SKM-1 (cell line): ENCODE measurements around the gene FHOD1.

Experiments used
- DNase-seq: peaks from one replicate; lab custom pipeline; 2025; ENCODE audit not compliant: unreplicated experiment; lab: John Stamatoyannopoulos, UW

FHOD1 gene

DNA sequence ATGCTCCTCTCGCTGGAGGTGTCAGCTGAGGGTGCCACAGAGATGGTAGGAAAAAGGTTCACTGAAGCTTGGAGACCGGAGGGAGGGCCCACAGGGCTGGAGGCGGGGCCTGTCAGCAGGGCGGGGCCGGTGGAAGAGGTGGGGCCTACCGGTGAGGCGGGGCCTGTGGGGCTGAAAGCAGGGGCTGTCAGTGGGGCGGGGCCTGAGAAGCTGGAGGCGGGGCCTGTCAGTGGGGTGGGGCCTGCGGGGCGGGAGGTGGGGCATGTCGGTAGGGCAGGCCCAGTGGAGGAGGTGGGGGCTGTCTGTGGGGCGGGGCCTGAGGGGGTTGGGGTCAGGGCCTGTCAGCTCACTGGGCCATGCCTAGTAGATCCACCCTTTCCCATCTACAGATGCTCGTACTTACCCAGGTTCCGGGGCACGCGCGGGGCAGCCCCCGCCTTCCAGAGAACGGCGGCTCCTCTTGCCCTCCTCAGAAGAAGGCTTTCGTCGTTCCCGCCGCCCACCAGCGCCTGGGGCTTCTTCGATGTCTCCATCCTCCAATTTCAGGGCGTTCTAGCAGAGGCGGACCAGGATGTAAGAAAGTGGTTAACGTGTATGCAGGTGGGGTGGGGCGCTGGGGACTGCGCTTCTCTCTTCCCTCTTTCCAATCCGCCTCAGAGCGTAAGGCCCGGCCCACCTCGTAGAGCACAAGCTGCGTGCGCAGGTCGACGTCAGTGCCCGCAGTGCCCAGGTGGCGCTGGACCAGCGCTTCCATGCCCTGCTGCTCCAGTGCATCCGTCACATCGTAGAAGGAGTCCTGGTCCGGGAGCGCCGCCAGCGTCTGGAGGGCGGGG, 10.5 kb downstream of the FHOD1 start:
- no peak for DNase-seq

DNA sequence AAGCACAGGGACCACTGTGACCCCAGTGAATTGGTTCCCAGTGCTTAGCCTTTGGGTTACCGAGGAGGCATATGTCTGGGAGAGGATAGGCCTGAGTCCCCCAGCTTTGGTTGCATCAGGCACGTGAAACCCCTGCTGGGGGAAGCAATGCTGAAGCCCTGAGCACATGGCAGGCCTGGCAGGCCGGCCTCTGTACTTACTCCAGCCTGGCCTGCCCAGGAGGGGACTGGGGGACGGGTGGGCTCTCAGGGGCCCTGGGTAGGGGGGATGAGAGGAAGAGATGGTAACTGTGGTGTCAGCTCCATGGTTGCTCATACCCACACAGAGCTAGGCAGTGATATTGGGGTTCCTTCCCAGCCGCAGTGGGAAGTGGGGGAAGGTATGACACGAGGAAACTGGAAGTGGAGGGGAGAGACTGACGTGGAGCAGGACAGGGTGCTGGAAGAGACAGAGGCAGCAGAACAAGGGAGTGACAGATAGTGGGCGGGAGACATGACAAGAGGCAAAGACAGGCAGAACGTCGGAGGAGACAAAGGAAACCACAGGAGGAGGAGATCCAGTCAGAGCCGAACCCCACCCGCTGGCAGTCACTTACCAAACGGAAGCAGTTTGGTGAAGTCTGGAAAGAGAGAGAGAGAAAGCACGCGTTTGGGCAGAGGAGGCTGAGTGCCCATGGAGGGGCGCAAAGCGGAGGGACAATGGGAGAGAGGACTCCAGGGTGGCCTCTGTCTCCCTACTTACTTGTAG, 11.3 kb downstream of the FHOD1 start:
- DNase-seq = no peak

DNA sequence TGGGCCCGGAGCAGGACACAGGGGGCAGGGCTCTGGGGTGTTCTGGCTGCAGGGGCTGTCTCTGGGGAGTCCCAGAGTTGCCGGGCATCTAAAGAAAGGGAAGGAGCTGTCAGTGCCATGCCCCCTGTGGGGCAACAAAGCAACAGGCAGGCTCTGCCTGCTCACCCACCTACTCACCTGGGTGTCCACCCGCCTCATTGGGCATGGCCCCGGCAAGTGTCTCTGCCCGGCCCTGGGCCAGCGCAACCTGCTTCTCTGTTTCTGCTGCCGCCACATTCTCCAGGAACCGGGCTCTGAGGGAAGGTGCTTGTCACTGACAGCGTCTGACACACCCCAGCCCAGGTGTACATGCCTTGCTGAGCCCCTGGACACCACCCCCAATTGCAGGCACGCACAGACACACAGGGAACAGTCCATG, 13.1 kb downstream of the FHOD1 start:
- no peak for DNase-seq

DNA sequence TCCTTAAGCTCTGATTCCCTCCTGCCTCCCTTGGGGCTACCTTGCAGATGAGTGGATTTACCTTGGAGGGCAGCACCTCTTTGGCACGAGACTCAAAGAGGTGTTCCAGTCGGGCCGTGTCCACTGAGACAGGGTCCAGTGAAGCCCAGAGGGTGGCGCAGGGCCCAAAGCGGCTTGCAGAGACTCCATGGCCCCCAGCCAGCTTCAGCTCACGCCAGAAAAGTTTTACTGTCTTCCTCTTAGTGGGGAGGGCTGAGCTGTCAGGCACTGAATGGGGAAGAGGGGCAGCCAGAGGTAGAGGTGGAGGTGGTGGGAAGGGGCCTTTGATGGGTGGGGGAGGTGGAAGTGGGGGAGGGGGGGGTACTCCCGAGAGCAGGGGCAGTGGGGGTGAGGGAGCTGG, 13.7 kb downstream of the FHOD1 start:
- no peak for DNase-seq

DNA sequence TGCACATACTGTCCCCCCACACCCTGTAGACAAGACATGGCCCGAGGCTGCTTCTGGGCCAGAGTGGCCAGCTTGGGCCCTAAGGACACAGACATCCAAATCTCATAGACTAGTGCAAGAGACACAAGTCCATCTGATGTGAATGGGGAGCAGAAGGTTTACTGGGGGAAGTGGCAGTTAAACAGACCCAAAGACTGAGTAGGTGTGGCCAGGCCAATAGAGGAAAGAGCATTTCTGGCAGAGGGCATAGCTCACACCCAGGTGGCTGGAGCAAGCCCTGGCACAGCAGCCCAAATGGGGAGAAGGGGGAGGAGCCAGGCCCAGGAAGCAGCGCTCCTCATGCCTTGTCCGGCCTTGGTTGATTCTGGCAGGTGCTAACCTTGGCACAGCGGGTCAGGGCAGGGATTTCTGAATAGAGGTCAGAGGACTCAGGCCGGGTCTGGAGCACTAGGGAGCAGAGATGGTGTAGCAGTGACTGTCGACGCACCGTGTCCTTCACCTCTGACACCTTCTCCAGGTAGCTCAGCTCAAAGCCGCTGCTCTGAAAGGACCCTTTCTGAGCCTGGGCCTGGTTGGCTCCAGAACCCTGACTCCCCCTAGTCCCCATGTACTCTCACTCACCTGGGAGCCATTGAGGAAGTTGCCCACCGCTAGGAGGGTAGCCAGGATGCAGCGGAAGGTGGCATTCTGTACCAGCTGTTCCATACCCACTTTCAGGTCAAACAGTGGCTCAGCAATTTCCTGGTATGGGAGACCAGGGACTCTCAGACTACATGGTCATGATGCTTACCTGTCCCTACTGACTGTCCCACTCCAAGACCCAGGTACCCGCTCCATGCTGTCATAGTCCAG, 16.2 kb downstream of the FHOD1 start:
- no peak for DNase-seq

DNA sequence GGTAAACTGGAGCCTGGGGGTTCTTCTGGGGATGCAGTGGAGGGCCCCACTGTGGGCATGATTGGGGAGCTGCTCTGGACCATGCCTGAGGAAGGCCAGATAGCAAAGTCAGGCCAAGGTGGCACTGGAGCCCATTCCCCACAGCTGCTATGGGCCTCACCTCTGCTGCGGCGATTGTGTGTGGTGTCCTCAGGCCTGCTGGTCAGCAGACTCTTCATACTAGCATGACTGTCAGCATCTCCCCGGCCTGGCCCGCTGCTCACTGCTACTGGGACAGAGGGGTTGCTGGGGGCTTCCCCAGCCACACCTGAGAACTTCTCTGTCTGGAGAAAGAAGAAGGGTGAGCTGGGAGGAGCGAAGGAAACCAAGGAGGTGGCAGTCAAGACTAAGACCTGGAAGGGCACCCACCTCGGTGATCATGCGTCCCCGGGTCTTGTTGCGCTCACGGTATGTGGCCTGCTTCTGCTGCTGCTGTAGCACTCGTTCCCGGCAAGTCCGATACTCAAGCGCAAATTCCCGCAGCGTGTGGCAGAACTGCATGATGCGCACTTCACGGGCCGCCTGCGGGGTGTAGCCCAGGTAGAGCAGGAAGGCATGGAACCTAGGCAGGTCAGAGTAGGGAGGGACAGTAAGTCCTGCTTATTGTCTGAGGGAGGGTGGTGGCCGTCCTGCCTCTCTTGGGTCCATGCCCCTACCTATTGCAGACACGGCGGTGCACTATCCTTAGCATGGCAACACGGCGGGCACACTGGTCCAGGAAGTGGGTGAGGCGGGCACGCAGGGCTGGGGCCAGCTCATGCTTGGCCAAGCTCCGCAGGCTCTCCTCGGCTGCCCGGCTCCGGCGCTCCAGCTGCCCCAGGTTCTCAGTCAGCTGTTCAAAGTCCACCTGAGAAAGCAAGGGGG, 17.1 kb downstream of the FHOD1 start:
- DNase-seq = no peak

DNA sequence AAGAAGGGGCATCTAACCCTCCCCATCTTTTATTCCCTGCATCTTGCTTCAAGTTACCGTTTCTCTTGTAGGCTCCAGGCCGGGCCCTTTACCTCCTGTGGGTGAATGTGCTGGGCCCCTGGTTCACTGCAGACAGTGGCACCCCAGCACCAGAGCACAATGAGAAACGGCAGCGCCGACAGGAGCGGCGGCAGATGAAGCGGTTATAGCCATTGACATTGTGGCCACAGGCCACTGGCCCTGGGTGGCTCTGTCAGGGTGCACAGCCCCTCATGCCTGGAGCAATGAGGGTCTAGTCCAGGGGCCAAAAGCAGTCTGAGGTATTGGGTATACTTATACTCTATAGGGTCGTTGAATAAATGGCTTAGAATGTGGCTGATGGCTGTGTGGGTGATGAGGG, 18.4 kb downstream of the FHOD1 start:
- no peak for DNase-seq

DNA sequence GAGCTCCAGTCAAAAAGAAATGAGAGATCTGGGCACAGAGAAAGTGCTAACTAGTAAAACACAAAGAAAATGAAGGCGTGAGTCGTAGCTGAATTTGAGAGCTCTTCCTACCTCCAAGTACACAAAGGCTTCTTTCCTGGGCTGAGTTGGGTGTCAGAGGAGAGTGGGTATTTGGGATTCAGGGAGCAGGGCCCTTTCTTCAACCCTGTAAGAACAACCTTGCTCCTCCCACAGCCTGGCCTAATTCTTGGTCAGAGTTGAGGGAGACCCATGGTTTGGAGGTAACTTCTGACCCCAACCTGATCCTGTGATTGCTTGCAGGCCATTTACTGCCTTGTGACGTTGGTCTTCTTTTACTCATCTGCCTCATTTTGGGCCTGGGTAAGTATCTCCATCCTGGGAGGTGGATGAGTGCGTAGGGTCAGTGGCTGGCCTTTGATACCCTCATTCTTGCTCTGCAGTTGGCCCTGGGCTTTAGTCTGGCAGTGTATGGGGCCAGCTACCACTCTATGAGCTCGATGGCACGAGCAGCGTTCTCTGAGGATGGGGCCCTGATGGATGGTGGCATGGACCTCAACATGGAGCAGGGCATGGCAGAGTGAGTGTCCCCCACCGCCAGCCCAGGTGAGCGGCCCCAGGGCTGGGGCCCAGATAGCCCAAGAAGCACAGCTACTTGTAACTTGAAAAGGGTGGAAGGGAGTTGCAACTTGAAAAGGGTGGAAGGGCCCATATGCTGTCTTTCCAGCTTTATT, 19.1 kb downstream of the FHOD1 start:
- DNase-seq = no peak

DNA sequence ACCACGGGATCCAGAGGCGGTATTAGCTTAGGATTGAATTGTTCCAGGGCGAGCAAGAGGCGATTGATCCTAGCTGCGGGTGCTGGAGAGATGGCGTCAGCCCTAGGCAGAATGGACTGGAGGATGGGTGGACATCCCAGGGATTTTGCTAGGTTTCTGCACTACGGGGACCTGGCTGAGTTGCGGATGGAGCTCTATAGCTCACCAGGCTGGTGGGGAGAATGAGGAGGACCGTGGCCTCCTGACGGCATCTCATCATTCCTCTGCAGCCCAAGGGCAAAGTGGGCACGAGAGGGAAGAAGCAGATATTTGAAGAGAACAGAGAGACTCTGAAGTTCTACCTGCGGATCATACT, 19.7 kb downstream of the FHOD1 start:
- no peak for DNase-seq

DNA sequence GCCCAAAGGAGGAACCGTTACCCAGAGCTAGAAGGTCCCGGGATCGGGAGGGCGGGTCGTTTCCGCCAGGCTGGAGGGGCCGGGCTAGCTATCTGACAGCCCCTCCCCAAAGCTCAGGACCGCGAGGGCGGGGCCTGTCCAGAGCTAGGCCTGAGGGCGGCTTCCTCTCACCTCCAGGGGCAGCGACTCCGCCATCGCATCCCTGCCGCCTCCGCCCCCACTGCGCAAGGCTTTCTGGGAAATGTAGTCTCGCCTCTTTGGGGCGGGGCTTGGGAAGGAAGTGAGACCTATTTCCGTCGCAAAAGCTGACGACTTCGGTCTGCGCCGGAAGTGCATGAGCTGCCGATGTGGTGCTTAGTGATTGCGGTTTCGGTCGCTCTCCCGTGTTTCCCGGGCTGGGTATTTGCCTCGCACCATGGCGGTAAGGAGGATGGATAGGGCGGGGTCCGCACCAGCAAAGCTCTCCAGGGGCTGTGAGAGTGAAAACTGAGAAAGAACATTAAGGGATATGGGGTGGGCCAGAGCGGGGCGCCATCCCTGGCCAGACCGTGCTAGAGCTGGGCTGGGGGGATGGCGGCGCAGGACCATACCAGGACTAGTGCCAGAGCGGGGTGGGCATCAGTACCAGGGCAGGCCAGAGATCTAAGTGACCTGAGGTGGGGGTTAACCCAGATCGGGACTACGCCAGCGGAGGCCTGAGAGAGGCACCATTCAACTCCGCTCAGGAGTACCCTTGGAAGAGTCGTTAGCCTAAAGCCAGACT, 20.3 kb downstream of the FHOD1 start, which contains the start of gene TMEM208:
TSS of gene TMEM208 (plus strand) at position 327 of the 763 bp plus-strand sequence. CDS start at position 416, 89 bp downstream.
- peak; percentile 90 for DNase-seq

DNA sequence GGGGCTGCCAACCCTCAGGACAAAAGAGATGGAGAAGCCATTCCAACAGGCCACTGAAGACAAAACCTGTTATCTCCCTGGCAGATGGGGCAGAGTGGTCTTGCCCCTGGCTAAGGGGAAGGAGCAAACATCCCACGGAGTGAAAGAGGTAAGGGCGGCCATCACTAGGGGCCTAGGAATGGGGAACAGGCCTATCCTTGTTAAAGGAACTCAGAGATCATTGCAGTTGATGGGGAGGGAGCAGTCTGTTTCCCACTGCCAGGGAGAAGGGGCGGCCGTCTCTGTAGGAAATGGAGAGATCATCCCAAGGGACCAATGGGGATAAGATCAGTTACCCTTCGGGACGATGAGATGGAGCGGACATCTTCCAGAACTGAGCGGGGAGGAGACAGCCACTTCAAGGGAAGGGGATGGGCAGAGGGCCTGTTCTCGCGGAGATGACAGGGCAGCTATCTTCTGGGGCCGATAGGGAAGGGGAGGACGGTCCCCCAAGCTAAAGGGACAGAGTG, 20.9 kb downstream of the FHOD1 start:
- no peak for DNase-seq

DNA sequence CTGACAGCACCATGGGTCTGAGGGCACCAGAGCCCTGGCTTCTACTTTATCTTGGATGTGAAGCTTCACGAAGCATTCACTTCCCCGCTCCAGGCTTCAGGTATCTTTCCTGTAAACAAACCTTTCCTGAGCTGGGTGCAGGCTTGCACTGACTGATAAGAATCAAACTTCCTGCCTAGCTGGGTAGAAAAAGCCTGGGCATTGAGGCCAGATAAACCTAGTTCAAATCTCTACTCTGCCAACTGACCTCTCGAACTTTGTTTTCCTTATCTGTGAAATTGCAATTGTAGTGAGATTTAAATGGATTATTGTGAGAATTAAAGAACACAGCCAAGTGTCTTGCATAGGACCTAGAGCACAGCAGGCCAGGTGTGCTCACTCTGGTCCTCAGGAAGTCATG, 23.3 kb downstream of the FHOD1 start:
- DNase-seq = no peak

DNA sequence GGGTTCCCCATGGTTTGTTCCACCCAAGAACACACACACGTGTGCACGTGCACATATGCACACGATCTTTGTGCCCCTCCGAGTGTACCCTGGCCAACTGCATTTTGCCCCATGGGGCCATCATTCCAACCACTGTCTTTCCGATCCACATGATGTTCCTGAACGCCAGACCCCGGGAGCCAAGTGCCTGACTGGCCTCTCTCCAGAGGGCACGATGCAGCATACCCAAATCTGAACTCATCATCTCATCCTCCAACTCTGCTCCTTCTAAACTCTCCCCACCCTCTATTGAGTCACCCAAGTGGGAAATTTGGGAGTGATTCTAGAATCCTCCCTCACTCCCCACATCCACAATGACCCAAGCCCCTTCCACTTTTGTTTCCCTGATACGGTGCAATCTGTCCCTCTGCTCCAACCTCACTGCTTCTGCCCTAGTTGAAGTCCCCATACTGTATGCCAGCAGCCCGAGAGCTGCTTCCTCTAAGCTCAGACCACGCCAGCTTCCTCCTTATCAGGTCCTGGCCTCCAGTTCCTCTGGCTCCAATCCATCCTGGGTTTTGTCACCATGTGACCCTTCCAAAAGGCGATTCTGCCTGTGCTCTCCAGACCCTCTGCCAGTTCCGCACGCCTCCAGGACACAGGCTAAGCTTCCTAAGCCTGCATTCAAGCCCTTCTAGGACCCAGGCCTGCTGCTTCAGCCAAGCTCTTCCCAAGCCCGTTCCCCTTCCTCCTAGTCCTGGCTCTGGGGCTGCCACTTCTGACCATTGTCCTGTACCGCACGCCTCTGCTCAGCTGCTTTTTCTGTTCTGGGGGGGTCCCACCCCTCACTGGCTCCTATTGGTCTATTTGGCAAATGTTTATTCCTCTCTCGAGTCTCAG, 30.4 kb downstream of the FHOD1 start:
- peak; percentile 41 for DNase-seq

DNA sequence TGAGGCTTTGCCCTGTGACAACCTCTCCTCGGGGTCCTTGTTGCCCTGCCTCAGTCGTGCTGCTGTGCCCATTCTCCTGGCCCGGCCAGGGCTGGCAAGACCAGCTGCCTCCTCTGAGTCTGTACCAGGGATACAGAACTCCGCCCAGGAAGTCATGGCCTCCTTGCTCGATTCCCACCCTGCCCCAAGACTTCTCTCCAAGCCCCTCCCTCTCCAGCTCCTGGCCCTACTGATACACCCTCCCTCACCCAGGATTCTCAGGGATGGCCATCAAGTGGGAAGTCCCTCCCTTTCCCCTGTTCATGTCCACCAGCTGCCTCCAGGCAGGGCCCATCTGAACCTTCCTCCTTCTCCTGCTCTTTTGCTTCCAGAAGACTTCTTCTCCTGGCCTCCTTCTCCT, 31.6 kb downstream of the FHOD1 start:
- DNase-seq = no peak

DNA sequence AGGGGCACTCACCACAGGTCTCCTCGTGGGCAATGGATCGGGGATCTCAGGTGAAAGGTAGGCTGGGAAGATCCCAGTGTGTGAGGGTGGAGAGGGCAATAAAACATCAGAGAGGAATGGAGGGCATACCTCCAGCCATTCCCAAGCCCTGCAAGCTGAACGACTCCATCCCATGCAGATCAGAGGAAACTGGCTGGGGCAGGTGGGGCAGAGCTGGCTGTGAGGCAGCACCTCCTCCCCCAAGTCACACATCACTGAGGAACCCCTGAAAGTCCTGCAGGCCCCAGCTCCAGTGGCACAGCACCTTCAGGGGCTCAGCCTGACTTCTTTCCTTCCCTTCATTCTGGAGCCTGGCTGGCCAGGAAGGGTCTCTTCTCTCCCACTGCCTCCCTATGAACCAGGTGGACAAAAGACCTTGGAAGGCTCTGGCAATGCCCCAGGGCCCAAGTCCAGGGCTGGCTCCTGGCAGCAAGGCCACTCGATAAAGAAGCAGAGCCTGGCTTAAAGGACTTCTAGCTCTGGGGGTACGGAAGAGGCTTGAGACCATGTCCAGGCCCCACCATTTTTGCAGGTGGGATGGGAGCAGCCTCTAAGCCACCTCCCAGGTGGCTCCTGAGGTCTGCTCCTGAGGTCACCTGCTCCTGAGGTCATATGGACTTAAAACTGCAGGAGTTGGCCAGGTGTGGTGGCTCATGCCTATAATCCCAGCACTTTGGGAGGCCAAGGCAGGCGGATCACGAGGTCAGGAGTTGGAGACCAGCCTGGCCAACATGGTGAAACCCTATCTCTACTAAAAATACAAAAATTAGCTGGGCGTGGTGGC, 33.9 kb downstream of the FHOD1 start:
- no peak for DNase-seq

DNA sequence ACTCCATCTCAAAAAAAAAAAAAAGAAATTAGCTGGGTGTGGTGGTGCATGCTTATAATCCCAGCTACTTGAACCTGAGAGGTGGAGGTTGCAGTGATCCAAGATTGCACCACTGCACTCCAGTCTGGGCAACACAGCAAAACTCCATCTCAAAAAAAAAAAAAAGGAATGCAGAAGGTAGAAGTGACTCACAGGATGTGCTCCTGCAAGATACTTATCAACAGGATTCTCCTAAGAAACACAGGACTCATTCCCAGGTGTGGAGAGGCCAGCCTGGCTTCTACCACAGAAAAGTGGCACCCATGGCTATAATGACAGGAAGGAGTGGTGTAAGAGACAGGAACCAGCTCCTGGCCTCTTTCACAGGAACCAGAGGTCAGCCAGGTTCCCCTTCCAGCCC, 34.5 kb downstream of the FHOD1 start:
- no peak for DNase-seq

DNA sequence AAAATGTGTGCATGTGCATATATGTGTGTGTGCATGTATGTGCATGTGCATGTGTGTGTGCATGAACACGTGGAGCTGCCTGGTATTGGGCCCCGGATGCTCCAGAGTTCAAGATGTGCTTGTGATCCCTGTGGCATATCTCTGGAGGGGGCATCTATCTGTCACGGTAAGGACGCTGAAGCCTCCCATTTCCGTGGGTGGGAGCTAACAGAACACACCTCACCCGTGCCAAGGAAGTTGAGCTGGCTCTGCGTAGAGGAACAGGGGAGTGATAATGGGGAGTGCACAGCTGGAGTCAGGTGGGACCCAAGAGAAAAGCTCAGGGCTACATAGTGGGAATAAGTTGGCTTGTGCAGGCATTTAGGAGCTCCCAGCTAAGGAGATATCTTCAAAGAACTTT, 35.6 kb downstream of the FHOD1 start:
- no peak for DNase-seq
